ENCODE data around the gene CDK19. TPM values are rescaled to one million over a fixed set of nuclear protein-coding genes. Genes with fewer than 3 reads are reported as not detected.
"Not testable (repeated sequence)": the region's sequence is repeated elsewhere in the genome, so short reads cannot be mapped to it uniquely, and the experiment has no call there.

CDK19 gene
- polyA plus RNA-seq, 6 donors from 2014 or later = 0.51 to 5.4 (median 3.9) TPM

- Mint-ChIP-seq H3K27ac (no peak overlapping the region), H3K9me3 (no peaks in the 10 kb centered on the region), H3K4me1 (peaks cover 0 to 4% (median 0%) of the 10 kb centered on the region in 3 donors), H3K36me3 (peaks cover 0 to 6% of the 10 kb centered on the region in 2 donors), H3K4me3 (no peak overlapping the region), H3K27me3 (no peaks in the 10 kb centered on the region)
- no peak for DNase-seq
- no peak for ATAC-seq (ENCODE audit: low read depth in 2 of 2)
Observed at GRCh38 chr6:110612298-110612697, 203.0 kb downstream of the CDK19 start.

- Mint-ChIP-seq H3K36me3 (peaks cover 0 to 7% of the 10 kb centered on the region in 2 donors), H3K4me3 (no peak overlapping the region), H3K4me1 (no peaks in the 10 kb centered on the region), H3K9me3 (peaks cover 0 to 2% (median 0%) of the 10 kb centered on the region in 7 donors), H3K27ac (peak overlapping the region in 1 of 6 donors; percentile 33), H3K27me3 (no peaks in the 10 kb centered on the region)
- no peak for ATAC-seq (ENCODE audit: low read depth in 2 of 2)
- no peak for DNase-seq
Observed at GRCh38 chr6:110609101-110609500, 206.2 kb downstream of the CDK19 start.

GRCh38 chr6:110608151-110608550 is 207.1 kb downstream of the CDK19 start:
- no peaks in the 10 kb centered on the region for H3K4me1 Mint-ChIP-seq
- DNase-seq (no peak), ATAC-seq (ENCODE audit: low read depth in 2 of 2) (no peak)
- no peaks in the 10 kb centered on the region for H3K27me3 Mint-ChIP-seq
- no peak overlapping the region for H3K27ac Mint-ChIP-seq
- H3K36me3 Mint-ChIP-seq = peaks cover 0 to 7% of the 10 kb centered on the region in 2 donors
- peaks cover 0 to 2% (median 0%) of the 10 kb centered on the region in 7 donors for H3K9me3 Mint-ChIP-seq
- no peak overlapping the region for H3K4me3 Mint-ChIP-seq

- Mint-ChIP-seq H3K4me3 (no peak overlapping the region), H3K27ac (peak overlapping the region in 1 of 6 donors; percentile 8), H3K4me1 (no peaks in the 10 kb centered on the region), H3K27me3 (no peaks in the 10 kb centered on the region), H3K9me3 (peaks cover 0 to 2% (median 0%) of the 10 kb centered on the region in 7 donors), H3K36me3 (peaks cover 0 to 7% of the 10 kb centered on the region in 2 donors)
- no peak for ATAC-seq (ENCODE audit: low read depth in 2 of 2)
- no peak for DNase-seq
Observed at GRCh38 chr6:110606151-110606550, 209.1 kb downstream of the CDK19 start.

GRCh38 chr6:110600640-110601039 is 214.6 kb downstream of the CDK19 start:
- H3K4me3 Mint-ChIP-seq; DNase-seq; ATAC-seq (ENCODE audit: low read depth in 2 of 2); H3K27me3 Mint-ChIP-seq; H3K27ac Mint-ChIP-seq; H3K36me3 Mint-ChIP-seq; H3K9me3 Mint-ChIP-seq; H3K4me1 Mint-ChIP-seq: not testable (repeated sequence)

- H3K36me3 Mint-ChIP-seq = peaks cover 8% of the 10 kb centered on the region in 2 donors
- H3K4me1 Mint-ChIP-seq = no peaks in the 10 kb centered on the region
- DNase-seq (no peak), ATAC-seq (ENCODE audit: low read depth in 2 of 2) (no peak)
- H3K9me3 Mint-ChIP-seq = peaks cover 0 to 15% (median 4%) of the 10 kb centered on the region in 7 donors
- no peak overlapping the region for H3K27ac Mint-ChIP-seq
- H3K27me3 Mint-ChIP-seq = no peaks in the 10 kb centered on the region
- H3K4me3 Mint-ChIP-seq = no peak overlapping the region
Observed at GRCh38 chr6:110597761-110598160, 217.5 kb downstream of the CDK19 start.

- DNase-seq = no peak
- peaks cover 0 to 15% (median 4%) of the 10 kb centered on the region in 7 donors for H3K9me3 Mint-ChIP-seq
- no peak for ATAC-seq (ENCODE audit: low read depth in 2 of 2)
- H3K4me1 Mint-ChIP-seq = peaks cover 0 to under 1% (median 0%) of the 10 kb centered on the region in 3 donors
- no peaks in the 10 kb centered on the region for H3K27me3 Mint-ChIP-seq
- H3K27ac Mint-ChIP-seq = no peak overlapping the region
- no peak overlapping the region for H3K4me3 Mint-ChIP-seq
- peaks cover 8% of the 10 kb centered on the region in 2 donors for H3K36me3 Mint-ChIP-seq
Observed at GRCh38 chr6:110596354-110596753, 218.9 kb downstream of the CDK19 start.

GRCh38 chr6:110595112-110595511 is 220.2 kb downstream of the CDK19 start:
- Mint-ChIP-seq H3K27me3 (no peaks in the 10 kb centered on the region), H3K27ac (peak overlapping the region in 1 of 6 donors; percentile 62), H3K36me3 (peaks cover 4 to 6% of the 10 kb centered on the region in 2 donors), H3K4me1 (peaks cover 4 to 12% (median 7%) of the 10 kb centered on the region in 3 donors), H3K9me3 (peaks cover 0 to 14% (median 4%) of the 10 kb centered on the region in 7 donors), H3K4me3 (no peak overlapping the region)
- DNase-seq (no peak), ATAC-seq (ENCODE audit: low read depth in 2 of 2) (no peak)

GRCh38 chr6:110593637-110594036 is 221.6 kb downstream of the CDK19 start:
- no peaks in the 10 kb centered on the region for H3K36me3 Mint-ChIP-seq
- H3K4me1 Mint-ChIP-seq = peaks cover 10 to 26% (median 19%) of the 10 kb centered on the region in 3 donors
- no peak overlapping the region for H3K27ac Mint-ChIP-seq

GRCh38 chr6:110592765-110593164 is 222.5 kb downstream of the CDK19 start:
- Mint-ChIP-seq H3K27ac (peak overlapping the region in 1 of 6 donors; percentile 53), H3K27me3 (no peaks in the 10 kb centered on the region)

More at GRCh38 chr6:110593637-110594036, 221.6 kb downstream of the CDK19 start:
- DNase-seq (no peak), ATAC-seq (ENCODE audit: low read depth in 2 of 2) (no peak)
- Mint-ChIP-seq H3K9me3 (peaks cover 0 to 9% (median 4%) of the 10 kb centered on the region in 7 donors), H3K4me3 (no peak overlapping the region), H3K27me3 (no peaks in the 10 kb centered on the region)

GRCh38 chr6:110590821-110591351 is 224.4 kb downstream of the CDK19 start:
- peaks cover 10 to 27% (median 19%) of the 10 kb centered on the region in 3 donors for H3K4me1 Mint-ChIP-seq
- H3K27ac Mint-ChIP-seq = peak overlapping the region in 3 of 6 donors; percentile 78 to 97 (median 95)
- no peak for ATAC-seq (ENCODE audit: low read depth in 2 of 2)
- peaks cover 0 to 9% (median 4%) of the 10 kb centered on the region in 7 donors for H3K9me3 Mint-ChIP-seq
- peak overlapping the region in 1 of 8 donors; percentile 35 for H3K4me3 Mint-ChIP-seq
- H3K36me3 Mint-ChIP-seq = no peaks in the 10 kb centered on the region
- H3K27me3 Mint-ChIP-seq = no peaks in the 10 kb centered on the region
- no peak for DNase-seq

More at GRCh38 chr6:110592765-110593164, 222.5 kb downstream of the CDK19 start:
- no peaks in the 10 kb centered on the region for H3K36me3 Mint-ChIP-seq
- H3K4me1 Mint-ChIP-seq = peaks cover 10 to 27% (median 19%) of the 10 kb centered on the region in 3 donors
- ATAC-seq (ENCODE audit: low read depth in 2 of 2) (no peak), DNase-seq (no peak)
- no peak overlapping the region for H3K4me3 Mint-ChIP-seq
- H3K9me3 Mint-ChIP-seq = peaks cover 0 to 9% (median 4%) of the 10 kb centered on the region in 7 donors

GRCh38 chr6:110589865-110590513 is 225.3 kb downstream of the CDK19 start:
- peak; percentile 65 for DNase-seq
- peaks cover 0 to 9% (median 4%) of the 10 kb centered on the region in 7 donors for H3K9me3 Mint-ChIP-seq
- ATAC-seq (ENCODE audit: low read depth in 2 of 2) = peak; percentile 99
- no peaks in the 10 kb centered on the region for H3K36me3 Mint-ChIP-seq
- no peaks in the 10 kb centered on the region for H3K27me3 Mint-ChIP-seq
- H3K4me1 Mint-ChIP-seq = peaks cover 10 to 27% (median 19%) of the 10 kb centered on the region in 3 donors
- peak overlapping the region in 7 of 8 donors; percentile 26 to 70 (median 45) for H3K4me3 Mint-ChIP-seq
- H3K27ac Mint-ChIP-seq = peak overlapping the region; percentile 93 to 99 (median 96)

- peak overlapping the region in 1 of 6 donors; percentile 95 for H3K27ac Mint-ChIP-seq
- H3K27me3 Mint-ChIP-seq = no peaks in the 10 kb centered on the region
- H3K4me1 Mint-ChIP-seq = peaks cover 10 to 27% (median 19%) of the 10 kb centered on the region in 3 donors
- ATAC-seq (ENCODE audit: low read depth in 2 of 2) (no peak), DNase-seq (no peak)
- H3K4me3 Mint-ChIP-seq = no peak overlapping the region
- H3K9me3 Mint-ChIP-seq = peaks cover 0 to 2% (median 0%) of the 10 kb centered on the region in 7 donors
- no peaks in the 10 kb centered on the region for H3K36me3 Mint-ChIP-seq
Observed at GRCh38 chr6:110587328-110587727, 227.9 kb downstream of the CDK19 start.

GRCh38 chr6:110581679-110582078 is 233.6 kb downstream of the CDK19 start:
- ATAC-seq (ENCODE audit: low read depth in 2 of 2) (no peak), DNase-seq (no peak)
- H3K4me1 Mint-ChIP-seq = no peaks in the 10 kb centered on the region
- no peak overlapping the region for H3K27ac Mint-ChIP-seq
- peaks cover 0 to 5% (median 0%) of the 10 kb centered on the region in 3 donors for H3K27me3 Mint-ChIP-seq
- peaks cover 0 to 14% of the 10 kb centered on the region in 2 donors for H3K36me3 Mint-ChIP-seq
- H3K9me3 Mint-ChIP-seq = peaks cover 0 to 6% (median 0%) of the 10 kb centered on the region in 7 donors
- no peak overlapping the region for H3K4me3 Mint-ChIP-seq

Measured in naive B cell (primary cell).